HCT116 (cell line): Measurements from ENCODE around the gene RNF130. TPM values are rescaled to one million over a fixed set of nuclear protein-coding genes. Genes with fewer than 3 reads are reported as not detected.

ENCODE experiments used
- ATAC-seq: fragments of 200-7000 bp; cut with Tn5 transposase; 2 replicates; pipeline ENCODE4 v1.9.1; 2020; ENCODE audit warnings: mild to moderate bottlenecking, moderate library complexity
- BruUV-seq: library from RNA; stranded (reverse); fragments of 400-500 nt; replicated peaks from 2 replicates; lab custom pipeline; 2021; lab: Mats Ljungman, UMichigan
- CTCF ChIA-PET: fragments of 300-600 bp; sonication (Branson Sonifier 250); formaldehyde crosslinking; loops from one replicate; lab custom pipeline; 2021; ENCODE audit warnings: antibody characterized with exemption; lab: Charles Lee
- POLR2A ChIA-PET: fragments of 300-600, 350-600 bp; sonication (Branson Sonifier 250); formaldehyde crosslinking; loops from one replicate; lab custom pipeline; 2021; ENCODE audit warnings: antibody characterized with exemption; lab: Charles Lee
- RAD21 ChIA-PET, 2 experiments: fragments of 300-600 bp; sonication (Branson Sonifier 250); formaldehyde crosslinking; loops; one replicate each; lab custom pipeline; 2023; ENCODE audit warnings: low total read pairs in 2 of 2; ENCODE audit not compliant: uncharacterized antibody in 2 of 2, unreplicated experiment in 2 of 2, low non-redundant PET in 1 of 2; lab: Charles Lee
- DNase-seq: peaks from one replicate; pipeline ENCODE4 v3.0.0-alpha.2; 2010; ENCODE audit warnings: low read depth, low spot score
- H2AFZ ChIP-seq: fragments of 200-600 bp; shearing (Covaris generic), sonication (generic); 2 replicates; pipeline ENCODE4 v1.6.1; 2017; ENCODE audit warnings: low read depth, mixed run types, mixed read lengths, antibody characterized with exemption, low read length; ENCODE audit not compliant: poor library complexity, severe bottlenecking
- H3K27ac ChIP-seq: 2 replicates; pipeline ENCODE4 v1.5.1; 2012; ENCODE audit warnings: low read depth, low read length
- H3K27me3 ChIP-seq: fragments of 200-600 bp; sonication (generic); 2 replicates; pipeline ENCODE4 v1.6.1; 2016; ENCODE audit warnings: mixed run types, low read length, mixed read lengths; ENCODE audit not compliant: insufficient read depth
- H3K36me3 ChIP-seq, 2 experiments: fragments of 200-500 bp in 1 of 2; fragments of 200-600 bp in 1 of 2; sonication (Bioruptor generic) in 1 of 2; sonication (generic) in 1 of 2; 2 replicates each; pipeline versions ENCODE4 v1.5.1 to v1.6.1; 2014 to 2016; ENCODE audit warnings: low read length in 2 of 2, inconsistent platforms in 1 of 2, mixed read lengths in 1 of 2, mixed run types in 1 of 2; ENCODE audit not compliant: insufficient read depth in 2 of 2, control insufficient read depth in 1 of 2
- H3K4me1 ChIP-seq, 2 experiments: fragments of 200-600 bp in 1 of 2; sonication (generic) in 1 of 2; 2 replicates each; pipeline versions ENCODE4 v1.5.1 to v1.6.1; 2012 to 2017; ENCODE audit warnings: low read length in 2 of 2, inconsistent platforms in 1 of 2, mild to moderate bottlenecking in 1 of 2, mixed read lengths in 1 of 2, mixed run types in 1 of 2, moderate library complexity in 1 of 2; ENCODE audit not compliant: insufficient read depth in 2 of 2, control insufficient read depth in 1 of 2
- H3K4me2 ChIP-seq: fragments of 200-600 bp; sonication (generic); 2 replicates; pipeline ENCODE4 v1.6.1; 2017; ENCODE audit warnings: mixed run types, low read length, mixed read lengths
- H3K4me3 ChIP-seq, 2 experiments: fragments of 200-600 bp in 1 of 2; sonication (generic) in 1 of 2; replicated peaks in 1 of 2; 2 replicates each; pipeline ENCODE4 v1.5.1; 2011 to 2016; ENCODE audit warnings: low read length in 2 of 2, control low read depth in 1 of 2, low read depth in 1 of 2, mild to moderate bottlenecking in 1 of 2, mixed read lengths in 1 of 2, mixed run types in 1 of 2
- H3K79me2 ChIP-seq: fragments of 200-600 bp; sonication (generic); 2 replicates; pipeline ENCODE4 v1.6.1; 2017; ENCODE audit warnings: mild to moderate bottlenecking, mixed run types, low read length, moderate library complexity, mixed read lengths; ENCODE audit not compliant: insufficient read depth
- H3K9ac ChIP-seq: fragments of 200-600 bp; sonication (generic); 2 replicates; pipeline ENCODE4 v1.6.1; 2016; ENCODE audit warnings: low read length, mixed read lengths
- H3K9me2 ChIP-seq: fragments of 200-600 bp; sonication (generic), shearing (Covaris generic); 2 replicates; pipeline ENCODE4 v1.6.1; 2017; ENCODE audit warnings: mixed run types, mild to moderate bottlenecking, moderate library complexity; ENCODE audit not compliant: insufficient read depth
- H3K9me3 ChIP-seq, 2 experiments: fragments of 200-500 bp in 1 of 2; fragments of 200-600 bp in 1 of 2; sonication (Bioruptor generic) in 1 of 2; sonication (generic) in 1 of 2; 2 replicates each; pipeline ENCODE4 v1.6.1; 2014 to 2017; ENCODE audit warnings: low read length in 2 of 2, mixed read lengths in 2 of 2, inconsistent platforms in 1 of 2, low read depth in 1 of 2, mild to moderate bottlenecking in 1 of 2, mixed run types in 1 of 2, moderate library complexity in 1 of 2; ENCODE audit not compliant: control insufficient read depth in 1 of 2, insufficient read depth in 1 of 2
- H4K20me1 ChIP-seq: fragments of 200-600 bp; sonication (generic), shearing (Covaris generic); 2 replicates; pipeline ENCODE4 v1.6.1; 2017; ENCODE audit warnings: mixed run types, mild to moderate bottlenecking, moderate library complexity; ENCODE audit not compliant: insufficient read depth
- CBX3 ChIP-seq: IDR thresholded peaks from 2 replicates; pipeline ENCODE4 v1.6.1; 2012; ENCODE audit warnings: low read depth
- CEBPB ChIP-seq: IDR thresholded peaks from 2 replicates; pipeline ENCODE4 v1.6.1; 2012; ENCODE audit warnings: low read depth
- EGR1 ChIP-seq: IDR thresholded peaks from 2 replicates; pipeline ENCODE4 v1.6.1; 2012; ENCODE audit warnings: low read depth
- ELF1 ChIP-seq: IDR thresholded peaks from 2 replicates; pipeline ENCODE4 v1.6.1; 2012; ENCODE audit warnings: low read depth, borderline replicate concordance
- EZH2phosphoT487 ChIP-seq: fragments of 200-600 bp; IDR thresholded peaks from 2 replicates; pipeline ENCODE4 v1.6.1; 2018; ENCODE audit warnings: antibody characterized with exemption, borderline replicate concordance
- FOSL1 ChIP-seq: IDR thresholded peaks from 2 replicates; pipeline ENCODE4 v1.6.1; 2012; ENCODE audit warnings: low read depth
- JUND ChIP-seq: IDR thresholded peaks from 2 replicates; pipeline ENCODE4 v1.6.1; 2012
- POLR2AphosphoS5 ChIP-seq: IDR thresholded peaks from 2 replicates; pipeline ENCODE4 v1.6.1; 2011; ENCODE audit warnings: mild to moderate bottlenecking, low read depth, low read length, moderate library complexity
- RAD21 ChIP-seq: IDR thresholded peaks from 2 replicates; pipeline ENCODE4 v1.6.1; 2012; ENCODE audit warnings: low read depth, mild to moderate bottlenecking
- SIN3A ChIP-seq: IDR thresholded peaks from 2 replicates; pipeline ENCODE4 v1.6.1; 2012; ENCODE audit warnings: low read depth
- SP1 ChIP-seq: IDR thresholded peaks from 2 replicates; pipeline ENCODE4 v1.6.1; 2012; ENCODE audit warnings: low read depth
- SRF ChIP-seq: IDR thresholded peaks from 2 replicates; pipeline ENCODE4 v1.6.1; 2012; ENCODE audit warnings: low read depth
- TCF7L2 ChIP-seq: IDR thresholded peaks from 2 replicates; pipeline ENCODE4 v1.7.0; 2011; ENCODE audit warnings: borderline replicate concordance, inconsistent platforms; ENCODE audit not compliant: insufficient read depth, insufficient read length; ENCODE audit errors: extremely low read depth
- YY1 ChIP-seq: IDR thresholded peaks from 2 replicates; pipeline ENCODE4 v1.6.1; 2011; ENCODE audit warnings: low read length, low read depth, moderate library complexity, mild to moderate bottlenecking; ENCODE audit not compliant: insufficient replicate concordance; ENCODE audit errors: extremely low read depth
- ZFX ChIP-seq: fragments of 450-650 bp; IDR thresholded peaks from 2 replicates; pipeline ENCODE4 v1.6.1; 2017
- ZNF274 ChIP-seq: fragments of 200-500 bp; sonication (Bioruptor generic); IDR thresholded peaks from 2 replicates; pipeline ENCODE4 v1.6.1; 2014; ENCODE audit warnings: mild to moderate bottlenecking, low read depth, low read length, inconsistent platforms
- intact Hi-C: fragments of 100-400 bp; cut with micrococcal nuclease; formaldehyde crosslinking; loops from 2 replicates; pipeline ENCODE4 v1.10.0; 2022
- total RNA-seq: library from RNA; stranded (reverse); gene quantifications from one replicate; pipeline ENCODE4 v1.2.1, GENCODE V29; 2021; ENCODE audit not compliant: unreplicated experiment
- TF ChIP-seq, protein P1 (sequence below), 3 experiments: fragments of 200-600 bp in 1 of 3; sonication (generic) in 1 of 3; IDR thresholded peaks in 2 of 3; conservative IDR thresholded peaks in 1 of 3; 2 replicates each; pipeline ENCODE4 v1.5.1; 2012 to 2017; ENCODE audit warnings: low read depth in 2 of 3, low read length in 2 of 3, antibody characterized with exemption in 1 of 3, borderline replicate concordance in 1 of 3, control low read depth in 1 of 3, mild to moderate bottlenecking in 1 of 3, mixed read lengths in 1 of 3, mixed run types in 1 of 3, moderate library complexity in 1 of 3; ENCODE audit not compliant: insufficient read depth in 1 of 3
- TF ChIP-seq, protein P2 (sequence below): IDR thresholded peaks from 2 replicates; pipeline ENCODE4 v1.6.1; 2011; ENCODE audit warnings: mild to moderate bottlenecking, low read length, moderate library complexity; ENCODE audit not compliant: insufficient replicate concordance; ENCODE audit errors: extremely low read depth
- TF ChIP-seq, protein P3 (sequence below): IDR thresholded peaks from 2 replicates; pipeline ENCODE4 v1.6.1; 2012
- TF ChIP-seq, protein P4 (sequence below): IDR thresholded peaks from 2 replicates; pipeline ENCODE4 v1.6.1; 2012

Gene RNF130
- total RNA-seq, 1 experiment from 2014 or later = 34.9 TPM

DNA sequence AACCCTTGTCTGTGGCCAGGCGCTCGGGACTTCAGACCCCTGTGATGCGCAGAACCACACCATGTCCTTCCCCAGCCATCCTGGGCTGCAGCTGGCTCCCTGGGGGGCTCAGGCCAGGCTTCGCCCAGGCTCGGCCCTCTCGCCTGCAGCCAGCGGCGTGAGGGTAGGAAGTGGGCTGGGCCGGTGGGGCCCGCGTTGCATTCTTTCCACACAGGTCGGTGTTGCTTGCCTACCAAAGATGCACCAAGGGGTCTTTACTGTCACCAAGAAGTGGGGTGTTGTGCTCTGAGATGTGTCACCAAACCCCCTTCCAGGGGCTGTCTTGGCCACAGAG is 48.3 kb upstream of the RNF130 start:
- H3K27ac ChIP-seq = no peak overlapping the region
- no TSS peak for BruUV-seq
- ATAC-seq (no peak), DNase-seq (no peak)
- no peaks in the 10 kb centered on the region for H3K36me3 ChIP-seq
- ChIA-PET RAD21 (no interaction called here), CTCF (no interaction called here), POLR2A (no interaction called here)
- H3K79me2 ChIP-seq = no peaks in the 10 kb centered on the region
- H4K20me1 ChIP-seq = no peaks in the 10 kb centered on the region
- H2AFZ ChIP-seq = no peak overlapping the region
- H3K4me3 ChIP-seq = no peak overlapping the region
- no peaks in the 10 kb centered on the region for H3K27me3 ChIP-seq
- TF ChIP-seq ZNF274 (no peak), POLR2AphosphoS5 (no peak), SRF (no peak), FOSL1 (no peak), JUND (no peak), CBX3 (no peak), SP1 (no peak), ELF1 (no peak), YY1 (no peak), TCF7L2 (no peak), RAD21 (no peak), CEBPB (no peak), EGR1 (no peak), ZFX (no peak), SIN3A (no peak), EZH2phosphoT487 (no peak)
- TF ChIP-seq, protein P1, sequence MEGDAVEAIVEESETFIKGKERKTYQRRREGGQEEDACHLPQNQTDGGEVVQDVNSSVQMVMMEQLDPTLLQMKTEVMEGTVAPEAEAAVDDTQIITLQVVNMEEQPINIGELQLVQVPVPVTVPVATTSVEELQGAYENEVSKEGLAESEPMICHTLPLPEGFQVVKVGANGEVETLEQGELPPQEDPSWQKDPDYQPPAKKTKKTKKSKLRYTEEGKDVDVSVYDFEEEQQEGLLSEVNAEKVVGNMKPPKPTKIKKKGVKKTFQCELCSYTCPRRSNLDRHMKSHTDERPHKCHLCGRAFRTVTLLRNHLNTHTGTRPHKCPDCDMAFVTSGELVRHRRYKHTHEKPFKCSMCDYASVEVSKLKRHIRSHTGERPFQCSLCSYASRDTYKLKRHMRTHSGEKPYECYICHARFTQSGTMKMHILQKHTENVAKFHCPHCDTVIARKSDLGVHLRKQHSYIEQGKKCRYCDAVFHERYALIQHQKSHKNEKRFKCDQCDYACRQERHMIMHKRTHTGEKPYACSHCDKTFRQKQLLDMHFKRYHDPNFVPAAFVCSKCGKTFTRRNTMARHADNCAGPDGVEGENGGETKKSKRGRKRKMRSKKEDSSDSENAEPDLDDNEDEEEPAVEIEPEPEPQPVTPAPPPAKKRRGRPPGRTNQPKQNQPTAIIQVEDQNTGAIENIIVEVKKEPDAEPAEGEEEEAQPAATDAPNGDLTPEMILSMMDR (IDR thresholded peaks at IDR 0.05 in 2 of 3, conservative IDR thresholded peaks at IDR 0.05 in 1 of 3; ENCODE audit: borderline replicate concordance in 1 of 3, insufficient read depth in 1 of 3, low read depth in 2 of 3, low read length in 2 of 3) = no peak
- TF ChIP-seq, protein P2, sequence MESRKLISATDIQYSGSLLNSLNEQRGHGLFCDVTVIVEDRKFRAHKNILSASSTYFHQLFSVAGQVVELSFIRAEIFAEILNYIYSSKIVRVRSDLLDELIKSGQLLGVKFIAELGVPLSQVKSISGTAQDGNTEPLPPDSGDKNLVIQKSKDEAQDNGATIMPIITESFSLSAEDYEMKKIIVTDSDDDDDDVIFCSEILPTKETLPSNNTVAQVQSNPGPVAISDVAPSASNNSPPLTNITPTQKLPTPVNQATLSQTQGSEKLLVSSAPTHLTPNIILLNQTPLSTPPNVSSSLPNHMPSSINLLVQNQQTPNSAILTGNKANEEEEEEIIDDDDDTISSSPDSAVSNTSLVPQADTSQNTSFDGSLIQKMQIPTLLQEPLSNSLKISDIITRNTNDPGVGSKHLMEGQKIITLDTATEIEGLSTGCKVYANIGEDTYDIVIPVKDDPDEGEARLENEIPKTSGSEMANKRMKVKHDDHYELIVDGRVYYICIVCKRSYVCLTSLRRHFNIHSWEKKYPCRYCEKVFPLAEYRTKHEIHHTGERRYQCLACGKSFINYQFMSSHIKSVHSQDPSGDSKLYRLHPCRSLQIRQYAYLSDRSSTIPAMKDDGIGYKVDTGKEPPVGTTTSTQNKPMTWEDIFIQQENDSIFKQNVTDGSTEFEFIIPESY = no peak
- TF ChIP-seq, protein P3, sequence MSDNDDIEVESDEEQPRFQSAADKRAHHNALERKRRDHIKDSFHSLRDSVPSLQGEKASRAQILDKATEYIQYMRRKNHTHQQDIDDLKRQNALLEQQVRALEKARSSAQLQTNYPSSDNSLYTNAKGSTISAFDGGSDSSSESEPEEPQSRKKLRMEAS = no peak
- TF ChIP-seq, protein P4, sequence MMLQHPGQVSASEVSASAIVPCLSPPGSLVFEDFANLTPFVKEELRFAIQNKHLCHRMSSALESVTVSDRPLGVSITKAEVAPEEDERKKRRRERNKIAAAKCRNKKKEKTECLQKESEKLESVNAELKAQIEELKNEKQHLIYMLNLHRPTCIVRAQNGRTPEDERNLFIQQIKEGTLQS = no peak
- H3K4me2 ChIP-seq = no peak overlapping the region
- H3K4me1 ChIP-seq = peaks cover 0 to 5% of the 10 kb centered on the region in 2 experiments; a peak in 1 of 4 replicates
- H3K9me3 ChIP-seq = no peaks in the 10 kb centered on the region
- no peaks in the 10 kb centered on the region for H3K9me2 ChIP-seq
- H3K9ac ChIP-seq = no peak overlapping the region
- intact Hi-C loops = loop anchor here (10.0 kb wide), 1 partner anchor 175 kb away; the partner anchor contains the start of gene MAPK9
